HCT116 (cell line): Measurements from ENCODE around the gene NFKBIL1. TPM values are rescaled to one million over a fixed set of nuclear protein-coding genes. Genes with fewer than 3 reads are reported as not detected.

Experiments used
- ATAC-seq: fragments of 200-7000 bp; cut with Tn5 transposase; 2 replicates; pipeline ENCODE4 v1.9.1; 2020; ENCODE audit warnings: mild to moderate bottlenecking, moderate library complexity
- BruUV-seq: library from RNA; stranded (reverse); fragments of 400-500 nt; replicated peaks from 2 replicates; lab custom pipeline; 2021; lab: Mats Ljungman, UMichigan
- CTCF ChIA-PET: fragments of 300-600 bp; sonication (Branson Sonifier 250); formaldehyde crosslinking; loops from one replicate; lab custom pipeline; 2021; ENCODE audit warnings: antibody characterized with exemption; lab: Charles Lee
- POLR2A ChIA-PET: fragments of 300-600, 350-600 bp; sonication (Branson Sonifier 250); formaldehyde crosslinking; loops from one replicate; lab custom pipeline; 2021; ENCODE audit warnings: antibody characterized with exemption; lab: Charles Lee
- RAD21 ChIA-PET, 2 experiments: fragments of 300-600 bp; sonication (Branson Sonifier 250); formaldehyde crosslinking; loops; one replicate each; lab custom pipeline; 2023; ENCODE audit warnings: low total read pairs in 2 of 2; ENCODE audit not compliant: uncharacterized antibody in 2 of 2, unreplicated experiment in 2 of 2, low non-redundant PET in 1 of 2; lab: Charles Lee
- DNase-seq: peaks from one replicate; pipeline ENCODE4 v3.0.0-alpha.2; 2010; ENCODE audit warnings: low read depth, low spot score
- H2AFZ ChIP-seq: fragments of 200-600 bp; shearing (Covaris generic), sonication (generic); 2 replicates; pipeline ENCODE4 v1.6.1; 2017; ENCODE audit warnings: low read depth, mixed run types, mixed read lengths, antibody characterized with exemption, low read length; ENCODE audit not compliant: poor library complexity, severe bottlenecking
- H3K27ac ChIP-seq: 2 replicates; pipeline ENCODE4 v1.5.1; 2012; ENCODE audit warnings: low read depth, low read length
- H3K27me3 ChIP-seq: fragments of 200-600 bp; sonication (generic); 2 replicates; pipeline ENCODE4 v1.6.1; 2016; ENCODE audit warnings: mixed run types, low read length, mixed read lengths; ENCODE audit not compliant: insufficient read depth
- H3K36me3 ChIP-seq, 2 experiments: fragments of 200-500 bp in 1 of 2; fragments of 200-600 bp in 1 of 2; sonication (Bioruptor generic) in 1 of 2; sonication (generic) in 1 of 2; 2 replicates each; pipeline versions ENCODE4 v1.5.1 to v1.6.1; 2014 to 2016; ENCODE audit warnings: low read length in 2 of 2, inconsistent platforms in 1 of 2, mixed read lengths in 1 of 2, mixed run types in 1 of 2; ENCODE audit not compliant: insufficient read depth in 2 of 2, control insufficient read depth in 1 of 2
- H3K4me1 ChIP-seq, 2 experiments: fragments of 200-600 bp in 1 of 2; sonication (generic) in 1 of 2; 2 replicates each; pipeline versions ENCODE4 v1.5.1 to v1.6.1; 2012 to 2017; ENCODE audit warnings: low read length in 2 of 2, inconsistent platforms in 1 of 2, mild to moderate bottlenecking in 1 of 2, mixed read lengths in 1 of 2, mixed run types in 1 of 2, moderate library complexity in 1 of 2; ENCODE audit not compliant: insufficient read depth in 2 of 2, control insufficient read depth in 1 of 2
- H3K4me2 ChIP-seq: fragments of 200-600 bp; sonication (generic); 2 replicates; pipeline ENCODE4 v1.6.1; 2017; ENCODE audit warnings: mixed run types, low read length, mixed read lengths
- H3K4me3 ChIP-seq, 2 experiments: fragments of 200-600 bp in 1 of 2; sonication (generic) in 1 of 2; replicated peaks in 1 of 2; 2 replicates each; pipeline ENCODE4 v1.5.1; 2011 to 2016; ENCODE audit warnings: low read length in 2 of 2, control low read depth in 1 of 2, low read depth in 1 of 2, mild to moderate bottlenecking in 1 of 2, mixed read lengths in 1 of 2, mixed run types in 1 of 2
- H3K79me2 ChIP-seq: fragments of 200-600 bp; sonication (generic); 2 replicates; pipeline ENCODE4 v1.6.1; 2017; ENCODE audit warnings: mild to moderate bottlenecking, mixed run types, low read length, moderate library complexity, mixed read lengths; ENCODE audit not compliant: insufficient read depth
- H3K9ac ChIP-seq: fragments of 200-600 bp; sonication (generic); 2 replicates; pipeline ENCODE4 v1.6.1; 2016; ENCODE audit warnings: low read length, mixed read lengths
- H3K9me2 ChIP-seq: fragments of 200-600 bp; sonication (generic), shearing (Covaris generic); 2 replicates; pipeline ENCODE4 v1.6.1; 2017; ENCODE audit warnings: mixed run types, mild to moderate bottlenecking, moderate library complexity; ENCODE audit not compliant: insufficient read depth
- H3K9me3 ChIP-seq, 2 experiments: fragments of 200-500 bp in 1 of 2; fragments of 200-600 bp in 1 of 2; sonication (Bioruptor generic) in 1 of 2; sonication (generic) in 1 of 2; 2 replicates each; pipeline ENCODE4 v1.6.1; 2014 to 2017; ENCODE audit warnings: low read length in 2 of 2, mixed read lengths in 2 of 2, inconsistent platforms in 1 of 2, low read depth in 1 of 2, mild to moderate bottlenecking in 1 of 2, mixed run types in 1 of 2, moderate library complexity in 1 of 2; ENCODE audit not compliant: control insufficient read depth in 1 of 2, insufficient read depth in 1 of 2
- H4K20me1 ChIP-seq: fragments of 200-600 bp; sonication (generic), shearing (Covaris generic); 2 replicates; pipeline ENCODE4 v1.6.1; 2017; ENCODE audit warnings: mixed run types, mild to moderate bottlenecking, moderate library complexity; ENCODE audit not compliant: insufficient read depth
- ATF3 ChIP-seq: IDR thresholded peaks from 2 replicates; pipeline ENCODE4 v1.6.1; 2012
- EGR1 ChIP-seq: IDR thresholded peaks from 2 replicates; pipeline ENCODE4 v1.6.1; 2012; ENCODE audit warnings: low read depth
- ELF1 ChIP-seq: IDR thresholded peaks from 2 replicates; pipeline ENCODE4 v1.6.1; 2012; ENCODE audit warnings: low read depth, borderline replicate concordance
- EZH2 ChIP-seq: fragments of 200-600 bp; sonication (generic); IDR thresholded peaks from 2 replicates; pipeline ENCODE4 v1.6.1; 2017; ENCODE audit warnings: antibody characterized with exemption, mixed run types
- EZH2phosphoT487 ChIP-seq: fragments of 200-600 bp; IDR thresholded peaks from 2 replicates; pipeline ENCODE4 v1.6.1; 2018; ENCODE audit warnings: antibody characterized with exemption, borderline replicate concordance
- FOSL1 ChIP-seq: IDR thresholded peaks from 2 replicates; pipeline ENCODE4 v1.6.1; 2012; ENCODE audit warnings: low read depth
- POLR2A ChIP-seq: IDR thresholded peaks from 2 replicates; pipeline ENCODE4 v1.7.0; 2011; ENCODE audit warnings: borderline replicate concordance; ENCODE audit not compliant: insufficient read depth, insufficient read length; ENCODE audit errors: extremely low read depth
- POLR2AphosphoS5 ChIP-seq: IDR thresholded peaks from 2 replicates; pipeline ENCODE4 v1.6.1; 2011; ENCODE audit warnings: mild to moderate bottlenecking, low read depth, low read length, moderate library complexity
- SIN3A ChIP-seq: IDR thresholded peaks from 2 replicates; pipeline ENCODE4 v1.6.1; 2012; ENCODE audit warnings: low read depth
- SRF ChIP-seq: IDR thresholded peaks from 2 replicates; pipeline ENCODE4 v1.6.1; 2012; ENCODE audit warnings: low read depth
- TCF7L2 ChIP-seq: IDR thresholded peaks from 2 replicates; pipeline ENCODE4 v1.7.0; 2011; ENCODE audit warnings: borderline replicate concordance, inconsistent platforms; ENCODE audit not compliant: insufficient read depth, insufficient read length; ENCODE audit errors: extremely low read depth
- YY1 ChIP-seq: IDR thresholded peaks from 2 replicates; pipeline ENCODE4 v1.6.1; 2011; ENCODE audit warnings: low read length, low read depth, moderate library complexity, mild to moderate bottlenecking; ENCODE audit not compliant: insufficient replicate concordance; ENCODE audit errors: extremely low read depth
- ZFX ChIP-seq: fragments of 450-650 bp; IDR thresholded peaks from 2 replicates; pipeline ENCODE4 v1.6.1; 2017
- intact Hi-C: fragments of 100-400 bp; cut with micrococcal nuclease; formaldehyde crosslinking; loops from 2 replicates; pipeline ENCODE4 v1.10.0; 2022
- total RNA-seq: library from RNA; stranded (reverse); gene quantifications from one replicate; pipeline ENCODE4 v1.2.1, GENCODE V29; 2021; ENCODE audit not compliant: unreplicated experiment

Gene NFKBIL1
- total RNA-seq, 1 experiment from 2014 or later = 26.6 TPM

- H3K36me3 ChIP-seq = no peaks in the 10 kb centered on the region
- no peaks in the 10 kb centered on the region for H3K9me2 ChIP-seq
- no peak overlapping the region for H3K4me2 ChIP-seq
- RAD21 ChIA-PET = no interaction called here
- DNase-seq (no peak), ATAC-seq (no peak)
- BruUV-seq = no TSS peak
- no peaks in the 10 kb centered on the region for H3K79me2 ChIP-seq
- no peaks in the 10 kb centered on the region for H3K9me3 ChIP-seq
- no peaks in the 10 kb centered on the region for H3K27me3 ChIP-seq
- H2AFZ ChIP-seq = no peak overlapping the region
- H3K4me3 ChIP-seq = no peak overlapping the region
- TF ChIP-seq POLR2AphosphoS5 (no peak), EGR1 (no peak), TCF7L2 (no peak), FOSL1 (no peak)
- POLR2A ChIA-PET = interaction anchor here (0.8 kb wide), 1 partner anchor 75 kb away, joined by 3 read pairs; no protein-coding TSS in a partner anchor
- intact Hi-C loops = no loop called here
- no peak overlapping the region for H3K9ac ChIP-seq
- peaks cover 4 to 18% of the 10 kb centered on the region in 2 experiments; a peak in 2 of 4 replicates for H3K4me1 ChIP-seq
- H3K27ac ChIP-seq = no peak overlapping the region
- CTCF ChIA-PET = interaction anchor here (0.8 to 0.9 kb wide), 2 partner anchors 21 to 31 kb away, joined by 3 read pairs; partner anchors contain the start of gene ATP6V1G2
- H4K20me1 ChIP-seq = no peaks in the 10 kb centered on the region
Measured at GRCh38 chr6:31576897-31577578, 29.6 kb downstream of the NFKBIL1 start.

GRCh38 chr6:31577579-31577966, 30.2 kb downstream of the NFKBIL1 start:
- H3K4me1 ChIP-seq = peaks cover 4 to 18% of the 10 kb centered on the region in 2 experiments; a peak in 2 of 4 replicates
- CTCF ChIA-PET = no interaction called here
- DNase-seq = no peak
- POLR2A ChIA-PET = no interaction called here
- no peak overlapping the region for H3K4me3 ChIP-seq
- H3K9me3 ChIP-seq = no peaks in the 10 kb centered on the region
- H3K27me3 ChIP-seq = no peaks in the 10 kb centered on the region
- no peaks in the 10 kb centered on the region for H4K20me1 ChIP-seq
- no peak for ATAC-seq
- TF ChIP-seq ATF3 (no peak), ZFX (no peak), SRF (no peak), POLR2A (no peak), EZH2 (no peak), ELF1 (no peak), SIN3A (no peak), EZH2phosphoT487 (no peak), YY1 (no peak)
- TF ChIP-seq, all 23 proteins: peak for 0
- Histone ChIP-seq H3K27ac (no peak overlapping the region), H3K36me3 (no peaks in the 10 kb centered on the region), H3K79me2 (no peaks in the 10 kb centered on the region), H2AFZ (no peak overlapping the region), H3K9ac (no peak overlapping the region), H3K9me2 (no peaks in the 10 kb centered on the region), H3K4me2 (no peak overlapping the region)
- BruUV-seq = no TSS peak
- intact Hi-C loops = no loop called here
- RAD21 ChIA-PET = no interaction called here
